ENCODE data around the gene INSM1. TPM values are rescaled to one million over a fixed set of nuclear protein-coding genes. Genes with fewer than 3 reads are reported as not detected.
A peak's percentile ranks its signal among the peaks of the same experiment; 100 is the strongest.
"Not testable (repeated sequence)": the region's sequence is repeated elsewhere in the genome, so short reads cannot be mapped to it uniquely, and the experiment has no call there.

INSM1 gene
- total RNA-seq, 1 donor from 2014 or later: not detected

- no peaks in the 10 kb centered on the region for H3K36me3 ChIP-seq
- no peaks in the 10 kb centered on the region for H3K9me3 ChIP-seq
- H3K4me3 ChIP-seq: no peak overlapping the region
- H3K27ac ChIP-seq: no peak overlapping the region
- TF ChIP-seq CTCF (IDR thresholded peaks at IDR 0.05) (no peak), POLR2AphosphoS5 (IDR thresholded peaks at IDR 0.05; ENCODE audit: insufficient read depth in 1 of 2, low read depth in 1 of 2) (no peak), POLR2A (IDR thresholded peaks at IDR 0.05) (no peak)
- intact Hi-C loops (cut with DNase I): no loop called here
- peaks cover 16% of the 10 kb centered on the region for H3K4me1 ChIP-seq
- DNase-seq (ENCODE audit: extremely low spot score in 2 of 2): no peak
- no peaks in the 10 kb centered on the region for H3K27me3 ChIP-seq
Observed at GRCh38 chr20:20343932-20344331, 24.0 kb upstream of the INSM1 start.

GRCh38 chr20:20344476-20344875, 23.4 kb upstream of the INSM1 start:
- Histone ChIP-seq H3K27ac (no peak overlapping the region), H3K27me3 (no peaks in the 10 kb centered on the region), H3K9me3 (no peaks in the 10 kb centered on the region), H3K36me3 (no peaks in the 10 kb centered on the region), H3K4me1 (peaks cover 16% of the 10 kb centered on the region), H3K4me3 (no peak overlapping the region)
- TF ChIP-seq POLR2AphosphoS5 (IDR thresholded peaks at IDR 0.05; ENCODE audit: insufficient read depth in 1 of 2, low read depth in 1 of 2): no peak
- TF ChIP-seq CTCF (IDR thresholded peaks at IDR 0.05): no peak
- TF ChIP-seq POLR2A (IDR thresholded peaks at IDR 0.05): no peak
- DNase-seq (ENCODE audit: extremely low spot score in 2 of 2): peak in 1 of 2 donors; percentile 22
- intact Hi-C loops (cut with DNase I): no loop called here

GRCh38 chr20:20353576-20353975, 14.3 kb upstream of the INSM1 start:
- TF ChIP-seq CTCF (IDR thresholded peaks at IDR 0.05) (no peak), POLR2A (IDR thresholded peaks at IDR 0.05) (no peak), POLR2AphosphoS5 (IDR thresholded peaks at IDR 0.05; ENCODE audit: insufficient read depth in 1 of 2, low read depth in 1 of 2) (no peak)
- Histone ChIP-seq H3K4me1 (no peaks in the 10 kb centered on the region), H3K9me3 (no peaks in the 10 kb centered on the region), H3K36me3 (no peaks in the 10 kb centered on the region), H3K4me3 (no peak overlapping the region), H3K27ac (no peak overlapping the region), H3K27me3 (no peaks in the 10 kb centered on the region)
- intact Hi-C loops (cut with DNase I): no loop called here
- no peak for DNase-seq (ENCODE audit: extremely low spot score in 2 of 2)

GRCh38 chr20:20355503-20355902, 12.4 kb upstream of the INSM1 start:
- H3K36me3 ChIP-seq; intact Hi-C loops (cut with DNase I); H3K27me3 ChIP-seq; H3K27ac ChIP-seq; H3K9me3 ChIP-seq; DNase-seq (ENCODE audit: extremely low spot score in 2 of 2); H3K4me1 ChIP-seq; H3K4me3 ChIP-seq: not testable (repeated sequence)

- Histone ChIP-seq H3K4me1 (peaks cover 4% of the 10 kb centered on the region), H3K4me3 (no peak overlapping the region), H3K36me3 (no peaks in the 10 kb centered on the region), H3K27me3 (peaks cover 11% of the 10 kb centered on the region), H3K9me3 (no peaks in the 10 kb centered on the region), H3K27ac (no peak overlapping the region)
- DNase-seq (ENCODE audit: extremely low spot score in 2 of 2): no peak
- intact Hi-C loops (cut with DNase I): no loop called here
- TF ChIP-seq CTCF (IDR thresholded peaks at IDR 0.05) (no peak), POLR2A (IDR thresholded peaks at IDR 0.05) (no peak), POLR2AphosphoS5 (IDR thresholded peaks at IDR 0.05; ENCODE audit: insufficient read depth in 1 of 2, low read depth in 1 of 2) (no peak)
Observed at GRCh38 chr20:20358801-20359200, 9.1 kb upstream of the INSM1 start.

GRCh38 chr20:20359628-20360027, 8.3 kb upstream of the INSM1 start:
- intact Hi-C loops (cut with DNase I): no loop called here
- DNase-seq (ENCODE audit: extremely low spot score in 2 of 2): no peak
- no peak for TF ChIP-seq POLR2A (IDR thresholded peaks at IDR 0.05)
- no peak for TF ChIP-seq CTCF (IDR thresholded peaks at IDR 0.05)
- no peak for TF ChIP-seq POLR2AphosphoS5 (IDR thresholded peaks at IDR 0.05; ENCODE audit: insufficient read depth in 1 of 2, low read depth in 1 of 2)
- peaks cover 19% of the 10 kb centered on the region for H3K27me3 ChIP-seq
- H3K27ac ChIP-seq: no peak overlapping the region
- H3K4me3 ChIP-seq: no peak overlapping the region
- H3K36me3 ChIP-seq: no peaks in the 10 kb centered on the region
- no peaks in the 10 kb centered on the region for H3K9me3 ChIP-seq
- peaks cover 13% of the 10 kb centered on the region for H3K4me1 ChIP-seq

Measured in vagina (tissue), 2 donors.